Measurements from ENCODE around the gene RACGAP1.

DNA sequence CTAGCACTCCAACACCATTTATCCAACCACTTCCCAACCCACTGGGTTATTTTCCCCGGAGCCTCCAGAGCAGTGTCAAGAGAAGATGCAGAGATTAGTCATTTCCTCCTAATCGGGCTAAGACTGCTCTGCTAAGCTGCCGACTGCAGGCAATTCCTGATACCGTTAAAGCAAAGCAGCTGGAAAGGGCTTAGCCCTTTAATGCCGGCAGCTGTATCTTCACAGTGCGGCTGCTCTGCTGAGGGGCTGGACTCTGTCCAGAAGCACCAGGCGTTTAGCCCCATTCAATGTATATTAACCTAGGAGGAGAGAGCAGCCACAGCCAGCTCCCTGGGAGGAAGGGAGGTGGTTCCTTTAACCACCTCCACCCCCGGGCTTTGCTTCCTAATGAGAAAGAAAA is 41.4 kb downstream of the RACGAP1 start:
- TF ChIP-seq, protein P1, sequence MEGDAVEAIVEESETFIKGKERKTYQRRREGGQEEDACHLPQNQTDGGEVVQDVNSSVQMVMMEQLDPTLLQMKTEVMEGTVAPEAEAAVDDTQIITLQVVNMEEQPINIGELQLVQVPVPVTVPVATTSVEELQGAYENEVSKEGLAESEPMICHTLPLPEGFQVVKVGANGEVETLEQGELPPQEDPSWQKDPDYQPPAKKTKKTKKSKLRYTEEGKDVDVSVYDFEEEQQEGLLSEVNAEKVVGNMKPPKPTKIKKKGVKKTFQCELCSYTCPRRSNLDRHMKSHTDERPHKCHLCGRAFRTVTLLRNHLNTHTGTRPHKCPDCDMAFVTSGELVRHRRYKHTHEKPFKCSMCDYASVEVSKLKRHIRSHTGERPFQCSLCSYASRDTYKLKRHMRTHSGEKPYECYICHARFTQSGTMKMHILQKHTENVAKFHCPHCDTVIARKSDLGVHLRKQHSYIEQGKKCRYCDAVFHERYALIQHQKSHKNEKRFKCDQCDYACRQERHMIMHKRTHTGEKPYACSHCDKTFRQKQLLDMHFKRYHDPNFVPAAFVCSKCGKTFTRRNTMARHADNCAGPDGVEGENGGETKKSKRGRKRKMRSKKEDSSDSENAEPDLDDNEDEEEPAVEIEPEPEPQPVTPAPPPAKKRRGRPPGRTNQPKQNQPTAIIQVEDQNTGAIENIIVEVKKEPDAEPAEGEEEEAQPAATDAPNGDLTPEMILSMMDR (IDR thresholded peaks at IDR 0.05) = no peak
- TF ChIP-seq POLR2AphosphoS5 (IDR thresholded peaks at IDR 0.05) = no peak
